IMR-90 (cell line): ENCODE data around the gene THRB. TPM values are rescaled to one million over a fixed set of nuclear protein-coding genes. Genes with fewer than 3 reads are reported as not detected.
A peak's percentile ranks its signal among the peaks of the same experiment; 100 is the strongest.

Experiments used
- ATAC-seq: fragments of 200-7000 bp; cut with Tn5 transposase; 2 replicates; pipeline ENCODE4 v1.9.1; 2020; ENCODE audit warnings: low read depth, mild to moderate bottlenecking, moderate library complexity
- BruUV-seq: library from RNA; stranded (reverse); fragments of 400-500 nt; replicated peaks from 2 replicates; lab custom pipeline; 2021; lab: Mats Ljungman, UMichigan
- CTCF ChIA-PET: fragments of 300-600 bp; formaldehyde crosslinking; extraction: SDS; loops from one replicate; lab custom pipeline; 2021; ENCODE audit warnings: antibody characterized with exemption; lab: Yijun Ruan, JAX
- POLR2A ChIA-PET: fragments of 300-600 bp; sonication (Branson Sonifier 250); formaldehyde crosslinking; loops from one replicate; lab custom pipeline; 2022; ENCODE audit warnings: antibody characterized with exemption; ENCODE audit not compliant: unreplicated experiment; lab: Charles Lee
- DNase-seq: peaks from one replicate; pipeline ENCODE4 v3.0.0; 2013
- H2AFZ ChIP-seq: replicated peaks from 2 replicates; pipeline ENCODE3; 2013; ENCODE audit warnings: low read length, mild to moderate bottlenecking; ENCODE audit not compliant: poor library complexity
- H2AK5ac ChIP-seq: 2 replicates; pipeline ENCODE4 v1.6.1; 2013; ENCODE audit warnings: low read depth, low read length, inconsistent platforms
- H2AK9ac ChIP-seq: replicated peaks from 2 replicates; pipeline ENCODE3; 2013; ENCODE audit warnings: mild to moderate bottlenecking, low read depth, low read length, moderate library complexity; ENCODE audit not compliant: poor library complexity
- H2BK120ac ChIP-seq: 2 replicates; pipeline ENCODE4 v1.6.1; 2013; ENCODE audit warnings: low read depth, low read length, inconsistent platforms
- H2BK15ac ChIP-seq: 3 replicates; pipeline ENCODE4 v1.6.1; 2013; ENCODE audit warnings: low read depth, low read length, inconsistent platforms
- H2BK20ac ChIP-seq: 2 replicates; pipeline ENCODE4 v1.6.1; 2013; ENCODE audit warnings: low read depth, mild to moderate bottlenecking, inconsistent platforms, low read length, moderate library complexity
- H2BK5ac ChIP-seq: 2 replicates; pipeline ENCODE4 v1.6.1; 2013; ENCODE audit warnings: mild to moderate bottlenecking, low read depth, low read length, inconsistent platforms; ENCODE audit not compliant: poor library complexity, severe bottlenecking
- H3K14ac ChIP-seq: replicated peaks from 2 replicates; pipeline ENCODE4 v1.6.1; 2013; ENCODE audit warnings: low read depth, low read length, inconsistent platforms
- H3K18ac ChIP-seq: 2 replicates; pipeline ENCODE4 v1.6.1; 2013; ENCODE audit warnings: low read depth, low read length, control low read depth
- H3K23ac ChIP-seq: 2 replicates; pipeline ENCODE4 v1.6.1; 2013; ENCODE audit warnings: low read depth, low read length, inconsistent platforms
- H3K27ac ChIP-seq: 2 replicates; pipeline ENCODE4 v1.5.1; 2013; ENCODE audit warnings: mild to moderate bottlenecking, control low read depth, low read length; ENCODE audit not compliant: insufficient read depth
- H3K27me3 ChIP-seq: 2 replicates; pipeline ENCODE4 v1.6.1; 2013; ENCODE audit warnings: low read length; ENCODE audit not compliant: control insufficient read depth, insufficient read depth
- H3K36me3 ChIP-seq: 2 replicates; pipeline ENCODE4 v1.6.1; 2013; ENCODE audit warnings: low read length, mixed read lengths; ENCODE audit not compliant: control insufficient read depth, insufficient read depth
- H3K4ac ChIP-seq: 2 replicates; pipeline ENCODE4 v1.6.1; 2013; ENCODE audit warnings: low read depth, low read length, inconsistent platforms
- H3K4me1 ChIP-seq: 2 replicates; pipeline ENCODE4 v1.6.1; 2013; ENCODE audit warnings: low read length, mixed read lengths; ENCODE audit not compliant: control insufficient read depth, insufficient read depth
- H3K4me2 ChIP-seq: 2 replicates; pipeline ENCODE4 v1.6.1; 2013; ENCODE audit warnings: low read depth, mild to moderate bottlenecking, control low read depth, low read length, moderate library complexity
- H3K4me3 ChIP-seq: 2 replicates; pipeline ENCODE4 v1.5.1; 2013; ENCODE audit warnings: low read depth, mild to moderate bottlenecking, control low read depth, low read length, moderate library complexity; ENCODE audit not compliant: insufficient read depth
- H3K56ac ChIP-seq: 2 replicates; pipeline ENCODE4 v1.6.1; 2013; ENCODE audit warnings: low read length, inconsistent platforms; ENCODE audit not compliant: insufficient read depth; ENCODE audit errors: extremely low read depth
- H3K79me1 ChIP-seq, 2 experiments: 2 replicates each; pipeline ENCODE4 v1.6.1; 2013; ENCODE audit warnings: low read length in 2 of 2, inconsistent platforms in 1 of 2, low read depth in 1 of 2
- H3K9ac ChIP-seq: 2 replicates; pipeline ENCODE4 v1.6.1; 2013; ENCODE audit warnings: low read depth, low read length, control low read depth
- H3K9me1 ChIP-seq: 2 replicates; pipeline ENCODE4 v1.6.1; 2013; ENCODE audit warnings: low read length, inconsistent platforms; ENCODE audit not compliant: insufficient read depth
- H3K9me3 ChIP-seq: 2 replicates; pipeline ENCODE4 v1.6.1; 2013; ENCODE audit warnings: low read length; ENCODE audit not compliant: control insufficient read depth, insufficient read depth
- H4K20me1 ChIP-seq: 2 replicates; pipeline ENCODE4 v1.6.1; 2013; ENCODE audit warnings: low read length, inconsistent platforms; ENCODE audit not compliant: insufficient read depth
- H4K5ac ChIP-seq: 2 replicates; pipeline ENCODE4 v1.6.1; 2013; ENCODE audit warnings: mild to moderate bottlenecking, low read depth, low read length, control low read depth
- H4K8ac ChIP-seq, 2 experiments: 2 replicates each; pipeline ENCODE4 v1.6.1; 2013; ENCODE audit warnings: low read depth in 2 of 2, low read length in 2 of 2, control low read depth in 1 of 2, inconsistent platforms in 1 of 2
- H4K91ac ChIP-seq: 2 replicates; pipeline ENCODE4 v1.6.1; 2013; ENCODE audit warnings: low read depth, low read length, inconsistent platforms; ENCODE audit not compliant: insufficient read depth
- CEBPB ChIP-seq: IDR thresholded peaks from 2 replicates; pipeline ENCODE4 v1.6.1; 2012; ENCODE audit warnings: low read depth, low read length, improper control_type of control experiment
- SMC3 ChIP-seq: fragments of 150-350 bp; IDR thresholded peaks from 2 replicates; pipeline ENCODE4 v1.6.1; 2016; ENCODE audit warnings: low read depth, mild to moderate bottlenecking, antibody characterized with exemption, low read length, moderate library complexity
- WGBS, 2 experiments: methylation state at CpG; one replicate each; pipeline versions ENCODE4 v1.1.5 to v1.1.7; 2013; ENCODE audit warnings: missing lambda C conversion rate in 2 of 2; ENCODE audit not compliant: insufficient read length in 1 of 2; ENCODE audit errors: extremely low coverage in 2 of 2; 5-methylcytosine and 5-hydroxymethylcytosine counted together
- dilution Hi-C: fragments of 300-500 bp; cut with HindIII; formaldehyde crosslinking; loops from one replicate; pipeline ENCODE4 v1.14.3; 2018; ENCODE audit warnings: low sequenced_read_pairs; ENCODE audit not compliant: unreplicated experiment
- in situ Hi-C: fragments of 300-500 bp; cut with MboI; formaldehyde crosslinking; loops from 3 replicates; pipeline ENCODE4 v1.14.3; 2019; ENCODE audit warnings: low sequenced_read_pairs, inconsistent platforms, mixed read lengths
- intact Hi-C: fragments of 100-400 bp; cut with micrococcal nuclease; formaldehyde crosslinking; loops from 2 replicates; pipeline ENCODE4 v1.10.0; 2022
- polyA plus RNA-seq, 3 experiments: library from polyadenylated mRNA; depleted of rRNA; stranded (reverse); fragments of >200 nt; gene quantifications; 2 replicates each; pipeline ENCODE4 v1.2.3, GENCODE V29; 2012; ENCODE audit warnings: low replicate concordance in 1 of 3
- total RNA-seq: library from RNA; depleted of rRNA; stranded (reverse); fragments of >200 nt; gene quantifications from 2 replicates; pipeline ENCODE4 v1.2.3, GENCODE V29; 2012

Gene THRB
- total and polyA plus RNA-seq, 2 of the 4 experiments (the other 2 are of a cell fraction) = under 0.01 TPM; not detected in 1

- Histone ChIP-seq H3K27me3 (no peaks in the 10 kb centered on the region), H3K9ac (no peak overlapping the region), H3K4me1 (no peaks in the 10 kb centered on the region), H3K14ac (no peak overlapping the region), H3K79me1 (no peaks in the 10 kb centered on the region), H3K9me3 (no peaks in the 10 kb centered on the region), H2BK120ac (no peak overlapping the region), H3K18ac (no peak overlapping the region), H3K4me3 (no peak overlapping the region), H3K27ac (no peak overlapping the region), H3K23ac (no peak overlapping the region), H2AFZ (no peak overlapping the region), H3K4me2 (no peak overlapping the region), H2BK20ac (no peak overlapping the region), H4K5ac (no peak overlapping the region), H2BK5ac (no peak overlapping the region), H2BK15ac (no peak overlapping the region), H4K20me1 (no peaks in the 10 kb centered on the region), H2AK5ac (no peak overlapping the region), H2AK9ac (no peak overlapping the region), H3K4ac (no peak overlapping the region), H4K8ac (no peak overlapping the region), H3K9me1 (no peaks in the 10 kb centered on the region; the same call in 1 of the 2 replicates), H3K36me3 (no peaks in the 10 kb centered on the region), H3K56ac (no peak overlapping the region), H4K91ac (no peak overlapping the region)
- dilution Hi-C loops = no loop called here
- TF ChIP-seq SMC3 (no peak), CEBPB (peak; percentile 46)
- ATAC-seq = peak; percentile 62
- 56% methylated on average over 4 of the region's 6 CpGs; no CpG with 5 or more reads in 1 of the 2 experiments for WGBS, 2 experiments
- intact Hi-C loops = no loop called here
- BruUV-seq = no TSS peak
- ChIA-PET POLR2A (no interaction called here), CTCF (interaction anchor here (0.6 kb wide), 1 partner anchor 1062 kb away, joined by 3 read pairs; no protein-coding TSS in a partner anchor)
- DNase-seq = peak; percentile 11
- in situ Hi-C loops = no loop called here
Observed at GRCh38 chr3:24299806-24300626, 194.6 kb downstream of the THRB start.
